ENCODE results near the gene VIPAS39. TPM values are rescaled to one million over a fixed set of nuclear protein-coding genes. Genes with fewer than 3 reads are reported as not detected.

VIPAS39 gene
- total RNA-seq, 6 experiments from 2014 or later = 14.2 to 17.4 (median 15.3) TPM

GRCh38 chr14:77488558-77488957 lies 31.2 kb upstream of the VIPAS39 start:
- no peak for TF ChIP-seq CTCF (IDR thresholded peaks at IDR 0.05)
- Mint-ChIP-seq H3K27ac (no peak overlapping the region), H3K27me3 (ENCODE audit: insufficient read depth) (peaks cover 3% of the 10 kb centered on the region), H3K9me3 (no peaks in the 10 kb centered on the region), H3K4me1 (ENCODE audit: low read depth) (peaks cover 15% of the 10 kb centered on the region), H3K4me3 (no peak overlapping the region), H3K36me3 (ENCODE audit: low read depth) (no peaks in the 10 kb centered on the region)
- no peak for DNase-seq

DNA sequence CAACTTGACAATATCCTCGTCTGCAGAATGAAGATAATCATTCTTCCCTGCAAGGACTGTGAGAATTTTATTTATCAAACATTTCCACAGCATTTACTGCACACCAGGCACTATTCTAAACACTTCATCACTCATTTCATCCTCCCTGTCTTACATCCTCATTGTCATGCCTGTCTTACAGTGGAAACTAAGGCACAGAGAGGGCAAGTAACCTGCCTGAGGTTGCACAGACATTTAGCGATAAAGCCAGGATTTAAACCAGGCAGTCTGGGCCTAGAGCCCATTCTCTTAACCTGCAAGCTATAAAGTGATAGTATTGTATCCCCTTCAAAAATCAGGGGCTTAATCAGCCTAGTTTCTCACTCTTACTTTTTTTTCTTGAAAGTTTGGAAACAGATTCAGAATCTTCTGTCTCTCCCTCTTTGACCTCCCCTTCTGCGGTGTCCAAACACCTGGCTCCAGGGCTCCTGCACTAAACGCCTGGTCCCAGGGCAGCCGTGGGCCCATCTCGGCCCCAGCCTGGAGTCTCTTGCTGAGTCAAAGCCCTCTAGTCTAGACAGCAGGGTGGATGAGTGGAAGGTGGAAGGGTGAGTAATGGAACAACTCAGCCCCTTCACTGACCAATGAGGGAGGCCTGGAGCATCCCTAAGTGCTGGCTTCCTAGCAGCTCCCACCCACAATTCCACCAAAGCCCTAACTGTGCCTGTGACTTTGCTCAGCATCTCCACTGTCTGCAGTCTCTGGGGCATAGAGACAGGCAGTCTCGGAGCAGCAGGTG lies 28.7 kb upstream of the VIPAS39 start:
- Mint-ChIP-seq H3K4me1 (ENCODE audit: low read depth) (peaks cover 15% of the 10 kb centered on the region), H3K27ac (peak overlapping the region; percentile 58), H3K27me3 (ENCODE audit: insufficient read depth) (peaks cover 3% of the 10 kb centered on the region), H3K4me3 (no peak overlapping the region), H3K9me3 (no peaks in the 10 kb centered on the region), H3K36me3 (ENCODE audit: low read depth) (no peaks in the 10 kb centered on the region)
- DNase-seq = peak; percentile 78
- no peak for TF ChIP-seq CTCF (IDR thresholded peaks at IDR 0.05)

DNA sequence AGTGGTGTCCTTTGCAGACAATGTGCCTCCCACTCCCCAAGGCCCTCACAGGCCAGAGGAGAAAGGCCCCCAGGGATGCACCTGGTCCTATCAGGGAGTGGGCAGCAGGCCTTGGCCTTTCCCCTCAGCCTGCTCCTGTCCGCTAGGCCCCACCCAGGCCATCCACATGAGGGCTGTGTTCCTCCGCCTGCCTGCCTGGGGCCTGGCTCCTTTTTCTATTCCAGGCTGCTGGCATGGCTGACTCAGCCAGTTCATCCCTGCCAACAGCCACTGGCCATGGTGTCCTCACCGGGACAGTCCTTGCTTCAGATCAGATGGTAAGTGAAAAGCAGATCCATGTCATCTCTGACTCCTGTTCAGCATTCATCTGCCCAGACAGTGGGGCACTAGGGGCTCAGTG lies 27.9 kb upstream of the VIPAS39 start:
- Mint-ChIP-seq H3K36me3 (ENCODE audit: low read depth) (no peaks in the 10 kb centered on the region), H3K4me1 (ENCODE audit: low read depth) (peaks cover 15% of the 10 kb centered on the region), H3K27me3 (ENCODE audit: insufficient read depth) (peaks cover 3% of the 10 kb centered on the region), H3K27ac (no peak overlapping the region), H3K9me3 (no peaks in the 10 kb centered on the region), H3K4me3 (no peak overlapping the region)
- no peak for TF ChIP-seq CTCF (IDR thresholded peaks at IDR 0.05)
- peak; percentile 24 for DNase-seq

DNA sequence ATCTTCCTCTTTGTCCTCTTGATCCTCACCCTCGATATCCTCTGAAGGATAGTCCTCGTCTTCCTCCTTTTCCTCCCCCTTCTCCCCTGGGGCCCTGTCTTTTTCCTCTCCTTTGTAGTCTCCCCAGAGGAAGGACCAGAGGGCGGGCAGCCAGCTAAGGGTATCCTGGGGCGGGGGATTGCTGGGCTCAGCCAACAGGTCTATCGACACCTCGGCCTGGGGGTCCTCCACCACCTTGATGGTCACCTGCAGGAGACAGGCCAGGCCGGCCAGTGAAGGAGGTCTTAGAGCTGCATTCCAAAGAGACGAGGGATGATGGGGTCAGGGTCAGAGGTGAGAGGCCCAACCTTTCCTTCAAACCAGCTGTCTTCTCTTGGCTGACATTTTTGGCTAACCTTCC lies 25.0 kb upstream of the VIPAS39 start:
- no peak overlapping the region for H3K4me3 Mint-ChIP-seq
- no peak overlapping the region for H3K27ac Mint-ChIP-seq
- H3K36me3 Mint-ChIP-seq (ENCODE audit: low read depth) = no peaks in the 10 kb centered on the region
- DNase-seq = no peak
- no peak for TF ChIP-seq CTCF (IDR thresholded peaks at IDR 0.05)
- H3K9me3 Mint-ChIP-seq = no peaks in the 10 kb centered on the region
- H3K4me1 Mint-ChIP-seq (ENCODE audit: low read depth) = peaks cover 15% of the 10 kb centered on the region
- peaks cover 3% of the 10 kb centered on the region for H3K27me3 Mint-ChIP-seq (ENCODE audit: insufficient read depth)

DNA sequence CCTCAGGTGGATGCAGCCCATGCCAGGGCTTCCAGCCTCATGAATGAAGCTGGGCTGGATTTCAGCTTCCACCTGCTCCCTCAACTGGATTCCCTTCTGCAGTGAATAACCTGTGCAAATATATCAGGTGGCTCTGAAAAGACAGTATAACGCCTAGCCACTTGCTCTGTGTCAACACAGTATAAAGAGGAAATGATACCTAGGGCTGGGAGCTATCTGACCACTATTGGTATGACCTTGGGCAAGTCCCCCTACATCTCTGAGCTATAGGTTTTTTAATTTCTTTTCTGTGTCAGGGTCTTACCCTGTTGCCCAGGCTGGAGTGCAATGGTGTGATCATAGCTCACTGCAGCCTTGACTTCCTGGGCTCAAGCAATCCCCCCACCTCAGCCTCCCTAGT lies 21.4 kb upstream of the VIPAS39 start:
- DNase-seq = no peak
- Mint-ChIP-seq H3K9me3 (no peaks in the 10 kb centered on the region), H3K27me3 (ENCODE audit: insufficient read depth) (peaks cover 16% of the 10 kb centered on the region), H3K4me1 (ENCODE audit: low read depth) (no peaks in the 10 kb centered on the region), H3K27ac (no peak overlapping the region), H3K4me3 (no peak overlapping the region), H3K36me3 (ENCODE audit: low read depth) (no peaks in the 10 kb centered on the region)
- TF ChIP-seq CTCF (IDR thresholded peaks at IDR 0.05) = no peak
